IPS-NIHi7 (cell line): ENCODE measurements around the gene TRIM59.
A peak's percentile ranks its signal among the peaks of the same experiment; 100 is the strongest.

Source experiments
- DNase-seq: peaks from one replicate; pipeline ENCODE4 v3.0.0; 2012; ENCODE audit warnings: mixed read lengths; ENCODE audit errors: extremely low spot score

TRIM59 gene

DNA sequence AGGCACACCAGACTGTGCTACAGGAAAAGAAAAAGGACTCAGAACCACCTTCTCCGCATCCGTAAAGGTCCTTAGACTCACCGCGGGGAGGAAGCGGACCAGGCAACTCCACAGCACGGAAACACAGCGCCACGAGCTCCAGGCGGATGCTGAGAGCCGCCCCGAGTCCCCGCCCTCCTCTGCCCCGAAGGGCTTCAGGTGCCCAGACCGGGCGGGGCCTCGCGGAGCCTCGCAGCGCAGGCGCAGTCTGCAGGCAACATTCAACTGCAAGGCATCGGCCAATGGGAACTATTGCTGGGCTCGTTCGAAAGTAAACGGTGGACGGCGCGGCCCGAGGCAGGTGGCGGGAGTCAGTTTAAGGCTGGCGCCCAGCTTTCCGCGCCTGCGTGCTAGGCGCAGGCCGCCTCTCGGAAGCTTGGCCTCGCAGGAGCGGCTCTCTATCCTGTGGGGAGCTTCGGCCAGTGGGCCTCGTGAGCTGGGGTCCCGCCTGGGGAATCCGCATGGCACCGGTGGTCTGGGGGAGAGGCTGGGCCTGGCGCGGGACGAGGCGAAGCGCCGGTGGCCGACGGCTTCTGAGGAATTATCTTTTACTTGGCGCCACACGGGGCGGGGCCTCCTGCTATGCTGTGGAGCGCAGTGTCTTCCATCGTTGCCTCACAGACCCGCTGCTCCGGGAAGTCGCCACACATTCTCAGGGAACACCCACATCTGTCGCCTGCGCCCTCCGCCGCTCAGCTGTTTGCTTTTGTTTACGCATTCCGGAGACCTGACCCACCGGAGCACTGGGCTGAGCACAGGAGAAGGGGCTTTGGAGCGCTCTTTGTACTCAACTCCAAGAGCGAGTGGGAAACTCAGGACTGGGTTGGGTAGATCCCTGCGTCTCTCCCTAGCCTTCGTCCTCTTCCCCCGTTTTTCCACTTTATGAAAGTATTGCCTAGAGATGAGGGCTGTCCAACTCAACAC lies at the start of gene TRIM59:
Gene TRIM59, minus strand, starts transcription at position 151 of the 963 bp plus-strand sequence. CDS start 10,603 bp downstream, outside the sequence.
- DNase-seq = peak; percentile 98

- no peak for DNase-seq
Observed at GRCh38 chr3:160498202-160498601, 48.6 kb upstream of the TRIM59 start.

GRCh38 chr3:160490166-160490565 lies 40.6 kb upstream of the TRIM59 start:
- DNase-seq = no peak

GRCh38 chr3:160486459-160486869 lies 36.9 kb upstream of the TRIM59 start:
- no peak for DNase-seq

- no peak for DNase-seq
Observed at GRCh38 chr3:160482796-160483195, 33.2 kb upstream of the TRIM59 start.

DNA sequence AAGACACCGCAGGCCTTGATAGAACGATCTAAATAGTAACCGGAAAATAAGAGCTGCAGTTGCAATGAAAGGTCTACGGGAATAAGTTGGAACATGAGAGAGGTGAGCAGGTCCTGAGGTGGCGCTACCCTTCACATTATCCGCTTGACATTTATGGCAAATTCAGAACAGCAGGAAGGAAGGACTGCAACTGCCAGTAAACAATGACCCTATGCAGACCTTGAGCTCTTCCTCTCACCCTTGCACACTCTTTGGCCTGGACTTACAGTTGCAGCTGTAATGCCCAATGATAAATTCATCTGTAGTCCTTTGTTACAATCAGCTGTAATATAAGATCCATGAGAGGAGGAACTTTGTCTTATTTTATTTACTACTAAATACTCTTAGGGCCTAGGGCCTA lies 32.3 kb upstream of the TRIM59 start:
- DNase-seq = no peak

GRCh38 chr3:160480931-160481330 lies 31.3 kb upstream of the TRIM59 start:
- DNase-seq = no peak

DNA sequence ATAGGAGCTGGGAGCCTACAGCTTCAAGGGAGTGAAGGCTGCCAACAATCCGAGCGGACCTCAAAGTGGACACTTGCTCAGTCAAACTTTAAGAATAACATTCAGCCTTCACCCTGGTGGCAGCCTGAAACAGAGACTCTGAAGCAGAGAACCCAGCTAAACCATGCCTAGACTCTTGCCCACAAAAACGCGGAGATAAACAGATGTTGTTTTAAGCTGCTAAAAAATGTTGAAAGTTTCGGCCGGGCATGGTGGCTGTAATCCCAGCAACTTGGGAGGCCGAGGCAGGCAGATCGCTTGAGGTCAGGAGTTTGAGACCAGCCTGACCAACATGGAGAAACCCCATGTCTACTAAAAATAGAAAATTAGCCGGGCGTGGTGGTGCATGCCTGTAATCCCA lies 29.8 kb upstream of the TRIM59 start:
- no peak for DNase-seq

- DNase-seq = no peak
Observed at GRCh38 chr3:160478338-160478737, 28.8 kb upstream of the TRIM59 start.

DNA sequence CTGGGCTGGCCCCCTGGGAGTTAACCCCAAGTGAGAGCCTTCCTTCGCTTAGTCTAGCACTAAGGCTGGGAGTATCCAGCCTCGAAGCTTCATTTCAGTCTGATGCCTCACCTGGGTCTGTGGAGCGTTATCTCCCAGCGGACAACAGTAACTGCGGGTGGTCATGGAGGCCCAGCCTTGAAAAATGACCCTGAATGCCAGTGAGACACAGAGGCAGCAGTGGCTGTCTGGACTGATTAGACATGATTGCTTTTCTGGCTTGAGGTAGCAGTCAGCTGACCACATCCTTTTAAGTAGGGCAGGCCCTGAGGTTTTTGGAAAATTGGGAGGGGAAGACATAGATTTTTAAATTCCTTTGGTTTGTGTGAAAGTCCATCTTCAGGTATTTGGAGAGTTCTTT lies 28.2 kb upstream of the TRIM59 start:
- no peak for DNase-seq

GRCh38 chr3:160475884-160476283 lies 26.3 kb upstream of the TRIM59 start:
- no peak for DNase-seq

DNA sequence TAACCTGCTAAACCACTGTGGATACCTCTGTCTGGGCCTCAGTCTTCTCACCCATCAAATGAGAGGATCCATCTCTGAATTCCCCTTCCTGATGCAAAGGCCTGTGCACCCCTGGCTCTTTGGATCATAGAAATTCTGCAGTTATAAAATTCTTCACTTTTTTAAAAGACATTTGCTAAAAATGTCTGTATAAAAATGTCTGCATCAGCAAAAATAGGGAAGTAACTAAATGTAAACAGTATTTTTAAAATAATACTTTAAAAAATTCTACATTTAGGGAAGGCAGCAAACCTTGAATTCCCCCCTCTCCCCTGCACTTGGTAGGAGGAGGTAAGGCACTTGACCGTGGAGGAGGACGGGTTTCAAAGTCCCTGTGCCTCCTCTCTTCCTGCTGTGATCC lies 25.6 kb upstream of the TRIM59 start:
- DNase-seq = no peak

DNA sequence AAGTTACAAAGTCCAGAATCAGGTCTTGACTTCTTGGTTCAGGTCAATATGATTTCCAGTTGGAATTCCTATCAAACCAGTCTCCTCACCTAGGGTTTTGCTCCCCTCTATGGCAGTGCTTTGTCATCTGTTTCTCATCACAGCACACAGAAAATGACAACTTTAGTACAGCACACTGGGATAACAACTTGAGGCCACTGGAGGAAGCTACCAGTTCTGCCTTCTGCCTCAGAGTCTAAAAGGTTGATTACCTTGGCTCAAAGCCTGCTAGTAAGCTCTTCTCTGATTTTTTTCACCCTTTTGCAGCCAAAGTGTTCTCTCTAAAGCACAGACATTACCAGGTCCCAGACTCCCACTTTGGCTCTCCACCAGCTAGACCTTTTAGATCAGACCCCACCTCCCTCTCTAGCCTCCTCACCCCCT lies 24.8 kb upstream of the TRIM59 start:
- DNase-seq = no peak

DNA sequence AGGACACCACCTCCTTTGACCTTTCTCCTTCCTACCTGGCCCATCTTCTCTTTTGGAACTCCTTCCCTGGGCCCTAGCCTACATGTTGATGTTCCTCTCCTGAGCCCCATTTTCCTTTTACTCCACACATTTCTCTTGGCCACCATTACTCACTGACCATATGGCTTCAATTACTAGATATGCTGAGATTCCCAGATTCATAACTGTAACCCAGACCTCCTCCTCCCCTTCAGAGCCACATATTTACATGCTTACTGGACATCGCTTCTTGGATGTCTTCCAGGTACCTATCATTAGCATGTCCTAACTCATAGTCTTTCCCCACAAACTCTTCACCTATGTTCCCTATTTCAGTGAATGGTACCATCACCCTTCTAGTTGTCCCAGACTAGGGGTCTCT lies 24.4 kb upstream of the TRIM59 start:
- DNase-seq = no peak

DNA sequence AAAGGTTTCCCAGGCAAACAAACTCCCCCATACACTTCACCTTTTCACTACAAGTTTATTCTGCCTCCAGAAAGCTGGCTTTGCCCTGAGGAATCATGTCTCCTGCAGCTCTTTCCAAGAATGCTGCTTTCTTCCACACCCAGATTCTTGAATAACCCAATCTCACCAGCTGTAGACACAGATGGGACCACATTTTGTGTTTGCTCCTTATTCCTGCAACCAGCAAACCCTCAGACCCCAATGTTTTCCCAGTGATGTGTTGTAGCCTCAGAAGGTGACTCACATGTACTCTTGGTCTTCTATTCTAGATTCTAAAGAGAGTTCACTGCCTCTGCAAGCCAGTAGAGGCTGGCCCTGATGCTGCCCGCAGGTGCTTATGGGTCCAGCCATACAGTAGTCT lies 23.6 kb upstream of the TRIM59 start:
- DNase-seq = no peak

GRCh38 chr3:160472344-160472743 lies 22.8 kb upstream of the TRIM59 start:
- no peak for DNase-seq

DNA sequence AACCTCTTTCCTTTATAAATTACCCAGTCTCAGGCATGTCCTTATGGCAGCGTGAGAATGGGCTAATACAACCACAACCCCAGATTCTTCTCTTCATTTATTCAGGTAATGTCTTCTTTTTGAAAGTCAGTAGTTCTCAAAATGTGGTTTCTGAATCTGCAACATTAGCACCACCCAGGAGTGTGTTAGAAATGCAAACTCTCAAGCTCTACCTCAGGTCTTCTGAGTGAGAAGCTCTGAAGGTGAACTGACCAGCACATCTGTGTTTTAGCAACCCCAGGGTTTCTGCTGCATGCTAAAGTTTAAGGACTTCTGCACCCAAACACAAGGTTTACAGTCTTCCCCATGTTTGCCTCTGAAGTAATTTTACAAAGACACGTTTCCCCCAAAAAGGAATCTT lies 22.3 kb upstream of the TRIM59 start:
- DNase-seq = no peak

DNA sequence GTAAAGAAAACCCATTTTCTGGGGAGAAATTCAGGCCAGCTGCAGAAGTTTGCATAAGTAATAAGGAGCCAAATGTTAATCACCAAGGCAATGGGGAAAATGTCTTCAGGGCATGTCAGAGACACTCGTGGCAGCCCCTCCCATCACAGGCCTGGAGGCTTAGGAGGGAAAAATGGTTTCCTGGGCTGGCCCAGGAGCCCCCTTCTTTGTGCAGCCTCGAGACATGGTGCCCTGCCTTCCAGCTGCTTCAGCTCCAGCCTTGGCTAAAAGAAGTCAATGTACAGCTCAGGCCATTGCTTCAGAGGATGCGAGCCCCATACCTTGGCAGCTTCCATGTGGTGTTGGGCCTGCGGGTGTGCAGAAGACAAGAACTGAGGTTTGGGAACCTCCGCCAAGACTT lies 20.6 kb upstream of the TRIM59 start:
- no peak for DNase-seq

DNA sequence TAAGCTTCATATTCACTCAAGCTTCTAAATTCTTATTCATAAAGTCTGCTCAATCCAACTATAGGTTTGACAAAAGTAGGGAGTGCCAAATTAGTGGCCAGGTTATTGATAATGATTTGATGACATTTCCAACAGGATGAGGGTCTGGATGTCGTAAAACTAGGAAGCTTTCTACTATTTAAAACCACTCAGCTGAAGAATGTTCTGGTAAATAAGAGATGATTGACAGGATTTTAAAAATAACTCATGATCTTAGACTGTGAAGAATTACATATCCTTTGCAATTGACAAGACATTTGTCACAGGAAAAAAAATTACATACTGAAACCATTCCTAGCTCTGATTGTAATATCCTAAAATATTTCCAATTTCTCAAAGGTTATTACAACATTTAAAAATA lies 15.4 kb upstream of the TRIM59 start:
- no peak for DNase-seq

- DNase-seq = no peak
Observed at GRCh38 chr3:160464321-160464720, 14.7 kb upstream of the TRIM59 start.

GRCh38 chr3:160460033-160460432 lies 10.4 kb upstream of the TRIM59 start:
- no peak for DNase-seq

- no peak for DNase-seq
Observed at GRCh38 chr3:160459450-160459970, 9.9 kb upstream of the TRIM59 start.

DNA sequence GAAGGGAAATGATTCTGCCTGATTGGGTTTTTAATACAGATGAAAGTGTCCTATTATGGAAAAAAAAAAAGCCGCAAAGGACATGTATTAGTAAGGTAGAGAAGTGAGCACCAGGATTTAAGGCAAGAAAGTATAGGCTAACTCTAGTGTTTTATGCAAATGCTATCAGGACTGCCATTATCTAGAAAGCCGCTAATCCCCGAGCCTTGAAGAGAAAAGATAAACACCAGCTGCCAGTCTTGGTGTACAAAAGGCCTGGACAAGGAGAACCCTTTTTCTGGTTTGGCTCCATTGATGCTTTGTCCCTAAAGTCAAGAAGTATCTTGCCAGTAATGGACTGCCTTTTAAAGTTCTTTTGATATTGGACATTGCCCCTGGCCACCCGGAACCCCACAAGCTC lies 8.6 kb upstream of the TRIM59 start:
- no peak for DNase-seq
